Peyer's patch (tissue), 4 donors: ENCODE results near the gene ASXL2.

Source experiments
- POLR2A ChIP-seq, 2 donors: fragments of 450-650 bp; IDR thresholded peaks; one replicate each; pipeline ENCODE4 v1.5.1; 2017; ENCODE audit warnings: antibody characterized with exemption in 2 of 2, mild to moderate bottlenecking in 2 of 2, moderate library complexity in 2 of 2
- TF ChIP-seq, protein P1 (sequence below), 6 experiments: fragments of 450-650 bp in 4 of 6; fragments of 200-600 bp in 2 of 6; sonication (generic) in 1 of 6; IDR thresholded peaks; one replicate each; pipeline ENCODE4 v1.5.1; 2017 to 2019; ENCODE audit warnings: antibody characterized with exemption in 6 of 6, mild to moderate bottlenecking in 3 of 6, moderate library complexity in 1 of 6

DNA sequence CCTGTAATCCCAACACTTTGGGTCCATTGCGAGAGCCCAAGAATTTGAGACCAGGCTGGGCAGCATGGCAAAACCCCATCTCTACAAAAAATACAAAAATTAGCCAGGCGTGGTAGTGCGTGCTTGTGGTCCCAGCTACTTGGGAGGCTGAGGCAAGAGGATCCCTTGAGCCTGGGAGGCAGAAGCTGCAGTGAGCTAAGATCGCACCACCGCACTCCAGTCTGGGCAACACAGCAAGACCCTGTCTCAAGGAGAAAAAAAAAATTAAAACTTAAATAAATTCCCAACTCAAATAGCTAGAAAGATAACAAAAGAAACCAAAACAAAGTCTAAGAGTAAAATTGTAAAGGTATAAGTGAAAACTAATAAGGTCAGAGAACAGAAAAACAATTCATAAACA is 6.2 kb downstream of the ASXL2 start:
- TF ChIP-seq, protein P1, sequence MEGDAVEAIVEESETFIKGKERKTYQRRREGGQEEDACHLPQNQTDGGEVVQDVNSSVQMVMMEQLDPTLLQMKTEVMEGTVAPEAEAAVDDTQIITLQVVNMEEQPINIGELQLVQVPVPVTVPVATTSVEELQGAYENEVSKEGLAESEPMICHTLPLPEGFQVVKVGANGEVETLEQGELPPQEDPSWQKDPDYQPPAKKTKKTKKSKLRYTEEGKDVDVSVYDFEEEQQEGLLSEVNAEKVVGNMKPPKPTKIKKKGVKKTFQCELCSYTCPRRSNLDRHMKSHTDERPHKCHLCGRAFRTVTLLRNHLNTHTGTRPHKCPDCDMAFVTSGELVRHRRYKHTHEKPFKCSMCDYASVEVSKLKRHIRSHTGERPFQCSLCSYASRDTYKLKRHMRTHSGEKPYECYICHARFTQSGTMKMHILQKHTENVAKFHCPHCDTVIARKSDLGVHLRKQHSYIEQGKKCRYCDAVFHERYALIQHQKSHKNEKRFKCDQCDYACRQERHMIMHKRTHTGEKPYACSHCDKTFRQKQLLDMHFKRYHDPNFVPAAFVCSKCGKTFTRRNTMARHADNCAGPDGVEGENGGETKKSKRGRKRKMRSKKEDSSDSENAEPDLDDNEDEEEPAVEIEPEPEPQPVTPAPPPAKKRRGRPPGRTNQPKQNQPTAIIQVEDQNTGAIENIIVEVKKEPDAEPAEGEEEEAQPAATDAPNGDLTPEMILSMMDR (IDR thresholded peaks at IDR 0.05), result no peak
- TF ChIP-seq POLR2A (IDR thresholded peaks at IDR 0.05), result no peak
